A673 (cell line): ENCODE data around the gene PVALB.

Experiments used
- EZH2 ChIP-seq: fragments of 200-600 bp; sonication (generic); IDR thresholded peaks from 2 replicates; pipeline ENCODE4 v1.6.1; 2017; ENCODE audit warnings: borderline replicate concordance, low read depth, mild to moderate bottlenecking, mixed read lengths, antibody characterized with exemption, low read length; ENCODE audit not compliant: poor library complexity, severe bottlenecking
- TF ChIP-seq, protein P1 (sequence below): fragments of 300-800, 200-600 bp; sonication (generic); conservative IDR thresholded peaks from 2 replicates; pipeline ENCODE4 v1.5.1; 2017; ENCODE audit warnings: low read depth, mild to moderate bottlenecking, antibody characterized with exemption, low read length, moderate library complexity, mixed read lengths

DNA sequence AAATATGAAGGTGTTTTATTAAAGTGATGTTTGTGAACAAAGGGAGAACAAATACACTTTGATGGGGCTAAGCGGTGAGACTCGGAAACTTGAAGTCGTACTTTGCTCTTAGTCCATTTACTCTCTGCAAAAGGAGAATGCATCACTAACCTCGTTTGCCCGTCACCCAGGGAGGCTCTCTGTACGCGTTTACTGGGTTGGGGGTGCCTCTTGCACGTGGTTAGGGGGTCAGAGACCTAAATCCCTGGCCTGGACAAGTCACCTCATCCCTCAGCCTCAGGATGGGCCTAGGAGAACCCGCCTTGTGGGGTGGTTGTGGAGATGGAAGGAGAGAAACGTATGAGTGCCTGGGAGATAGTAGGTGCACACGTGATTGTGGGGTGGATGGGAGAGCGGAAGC is 40.1 kb downstream of the PVALB start:
- TF ChIP-seq, protein P1, sequence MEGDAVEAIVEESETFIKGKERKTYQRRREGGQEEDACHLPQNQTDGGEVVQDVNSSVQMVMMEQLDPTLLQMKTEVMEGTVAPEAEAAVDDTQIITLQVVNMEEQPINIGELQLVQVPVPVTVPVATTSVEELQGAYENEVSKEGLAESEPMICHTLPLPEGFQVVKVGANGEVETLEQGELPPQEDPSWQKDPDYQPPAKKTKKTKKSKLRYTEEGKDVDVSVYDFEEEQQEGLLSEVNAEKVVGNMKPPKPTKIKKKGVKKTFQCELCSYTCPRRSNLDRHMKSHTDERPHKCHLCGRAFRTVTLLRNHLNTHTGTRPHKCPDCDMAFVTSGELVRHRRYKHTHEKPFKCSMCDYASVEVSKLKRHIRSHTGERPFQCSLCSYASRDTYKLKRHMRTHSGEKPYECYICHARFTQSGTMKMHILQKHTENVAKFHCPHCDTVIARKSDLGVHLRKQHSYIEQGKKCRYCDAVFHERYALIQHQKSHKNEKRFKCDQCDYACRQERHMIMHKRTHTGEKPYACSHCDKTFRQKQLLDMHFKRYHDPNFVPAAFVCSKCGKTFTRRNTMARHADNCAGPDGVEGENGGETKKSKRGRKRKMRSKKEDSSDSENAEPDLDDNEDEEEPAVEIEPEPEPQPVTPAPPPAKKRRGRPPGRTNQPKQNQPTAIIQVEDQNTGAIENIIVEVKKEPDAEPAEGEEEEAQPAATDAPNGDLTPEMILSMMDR, result no peak
- TF ChIP-seq EZH2, result no peak
